Suppressor macrophage (primary cell): ENCODE measurements around the gene PTGS2.
A peak's percentile ranks its signal among the peaks of the same experiment; 100 is the strongest.

Experiments
- DNase-seq, 4 experiments: peaks; one replicate each; pipeline ENCODE4 v3.0.0-alpha.2; 2020 to 2022
- total RNA-seq, 17 experiments: gene quantifications; one replicate each; lab custom pipeline; 2026; ENCODE audit warnings: mixed read lengths in 6 of 17, inconsistent platforms in 3 of 17; lab: John Stamatoyannopoulos, UW

PTGS2 gene
- total RNA-seq = 10.6 to 6,392 (median 107) reads per million in 17 experiments

DNA sequence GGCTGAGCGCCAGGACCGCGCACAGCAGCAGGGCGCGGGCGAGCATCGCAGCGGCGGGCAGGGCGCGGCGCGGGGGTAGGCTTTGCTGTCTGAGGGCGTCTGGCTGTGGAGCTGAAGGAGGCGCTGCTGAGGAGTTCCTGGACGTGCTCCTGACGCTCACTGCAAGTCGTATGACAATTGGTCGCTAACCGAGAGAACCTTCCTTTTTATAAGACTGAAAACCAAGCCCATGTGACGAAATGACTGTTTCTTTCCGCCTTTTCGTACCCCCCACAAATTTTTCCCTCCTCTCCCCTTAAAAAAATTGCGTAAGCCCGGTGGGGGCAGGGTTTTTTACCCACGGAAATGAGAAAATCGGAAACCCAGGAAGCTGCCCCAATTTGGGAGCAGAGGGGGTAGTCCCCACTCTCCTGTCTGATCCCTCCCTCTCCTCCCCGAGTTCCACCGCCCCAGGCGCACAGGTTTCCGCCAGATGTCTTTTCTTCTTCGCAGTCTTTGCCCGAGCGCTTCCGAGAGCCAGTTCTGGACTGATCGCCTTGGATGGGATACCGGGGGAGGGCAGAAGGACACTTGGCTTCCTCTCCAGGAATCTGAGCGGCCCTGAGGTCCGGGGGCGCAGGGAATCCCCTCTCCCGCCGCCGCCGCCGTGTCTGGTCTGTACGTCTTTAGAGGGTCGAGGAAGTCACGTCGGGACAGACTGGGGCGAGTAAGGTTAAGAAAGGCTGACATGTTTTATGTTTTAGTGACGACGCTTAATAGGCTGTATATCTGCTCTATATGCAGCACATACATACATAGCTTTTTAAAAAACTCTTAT, at the start of gene PTGS2:
Gene PTGS2, minus strand, starts transcription at position 179 of the 817 bp plus-strand sequence. Its CDS starts 133 bp downstream, at position 46.
- peak; percentile 88 to 95 (median 93) for DNase-seq

DNA sequence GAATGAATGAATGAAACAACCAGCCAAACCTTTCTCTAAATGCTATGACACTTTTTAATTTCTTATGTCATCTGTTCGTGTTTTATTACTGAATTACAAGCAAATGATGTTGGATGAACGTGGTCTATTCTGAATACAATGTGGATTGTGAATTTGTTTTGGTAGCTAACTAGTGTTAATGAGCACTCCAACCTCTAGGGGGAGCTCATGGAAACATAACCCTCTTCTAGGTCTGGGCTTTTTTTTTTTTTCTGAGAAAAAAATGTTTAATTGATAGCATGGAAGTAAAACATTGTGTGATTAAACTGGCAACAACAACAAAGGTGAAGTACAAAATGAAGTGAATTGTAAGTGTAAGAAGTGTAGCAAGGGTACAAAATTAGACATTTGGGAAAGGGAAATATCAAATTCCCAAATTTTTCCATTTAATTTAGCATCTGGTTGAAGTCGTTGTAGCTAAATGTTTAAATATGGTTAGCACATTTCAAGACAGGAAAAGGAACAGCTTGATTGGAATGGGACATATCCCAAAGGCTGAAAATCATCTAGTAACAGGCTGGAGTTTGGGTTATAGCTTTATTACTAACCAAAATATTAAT, 42.6 kb upstream of the PTGS2 start:
- DNase-seq = peak; percentile 63 to 88 (median 74)

DNA sequence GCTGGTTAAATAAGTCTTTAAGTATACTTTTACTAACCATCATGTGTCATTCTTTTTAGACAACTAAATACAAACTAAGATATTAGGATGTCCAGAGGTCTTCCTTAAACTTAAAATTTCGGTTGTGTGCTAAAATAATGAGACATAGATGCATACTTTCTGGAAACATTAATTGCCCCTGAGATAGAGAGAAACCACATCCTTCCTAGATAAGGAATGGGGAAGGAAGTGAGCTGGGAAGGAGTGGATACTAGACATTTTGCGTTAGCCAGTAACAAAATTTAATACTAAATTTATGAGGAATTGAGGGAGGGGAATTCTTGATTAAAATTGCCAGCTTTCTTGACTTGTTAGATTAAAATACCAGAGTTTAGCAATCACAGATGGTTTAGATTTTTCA, 37.1 kb upstream of the PTGS2 start:
- DNase-seq = no peak

DNA sequence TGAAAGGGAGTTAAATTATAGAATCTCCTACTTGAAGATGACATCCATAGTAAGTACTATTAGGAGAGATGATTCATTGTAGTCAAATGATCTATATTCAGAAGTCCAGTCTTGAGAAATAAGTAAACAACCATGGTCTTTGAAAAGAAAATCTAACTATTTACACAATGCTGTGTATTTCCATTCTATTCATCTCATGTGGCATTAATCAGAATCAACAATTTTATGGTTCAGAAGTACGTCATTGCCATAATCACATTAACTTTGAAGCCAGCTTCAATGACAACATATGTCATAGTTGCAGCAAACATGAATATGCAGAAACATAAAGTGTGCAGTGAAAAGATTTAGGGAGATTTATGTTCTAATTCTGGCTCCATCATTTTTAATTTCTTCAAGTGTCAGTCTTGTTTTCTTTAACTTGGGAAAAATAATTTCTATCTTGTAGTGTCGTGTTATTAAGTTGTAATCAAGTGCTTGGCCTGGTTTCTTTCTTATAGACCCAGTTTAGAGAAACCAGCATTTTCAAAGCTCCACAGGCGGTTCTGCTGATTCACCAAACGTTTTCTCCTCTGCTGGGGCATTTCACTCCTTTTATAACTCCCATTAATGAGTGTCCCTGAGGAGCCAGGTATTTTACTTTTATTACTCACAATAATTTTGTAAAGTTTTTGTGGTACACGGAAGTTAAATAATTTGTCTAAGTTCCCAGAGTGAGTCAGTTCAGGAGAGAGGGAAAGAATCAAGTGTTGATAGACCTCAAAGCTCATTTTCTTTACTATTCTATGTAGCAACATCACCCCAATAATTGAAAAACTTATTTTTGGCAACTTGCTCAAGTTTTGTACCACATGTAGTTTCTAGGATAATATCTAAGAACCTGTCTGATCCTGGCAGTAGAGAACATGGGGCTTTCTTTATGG, 35.9 kb upstream of the PTGS2 start:
- DNase-seq = no peak

DNA sequence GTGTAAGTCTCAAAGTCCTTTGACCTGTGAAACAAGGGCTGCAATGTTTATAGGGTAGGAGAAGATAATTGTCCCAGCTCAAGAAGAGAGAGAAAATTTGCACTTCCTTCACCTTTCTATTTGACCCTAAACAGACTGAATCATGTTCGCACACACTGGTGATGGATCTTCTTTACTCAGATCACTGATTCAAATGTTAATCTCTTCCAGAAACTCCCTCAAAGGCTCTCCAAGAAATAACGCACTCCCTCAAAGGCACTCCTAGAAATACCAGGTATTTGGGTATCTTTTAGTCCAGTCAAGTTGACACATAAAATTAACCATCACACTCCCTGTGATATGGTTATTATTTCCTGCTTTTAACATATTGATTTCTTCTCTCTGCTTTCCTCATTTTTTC, 30.5 kb upstream of the PTGS2 start:
- DNase-seq = no peak

DNA sequence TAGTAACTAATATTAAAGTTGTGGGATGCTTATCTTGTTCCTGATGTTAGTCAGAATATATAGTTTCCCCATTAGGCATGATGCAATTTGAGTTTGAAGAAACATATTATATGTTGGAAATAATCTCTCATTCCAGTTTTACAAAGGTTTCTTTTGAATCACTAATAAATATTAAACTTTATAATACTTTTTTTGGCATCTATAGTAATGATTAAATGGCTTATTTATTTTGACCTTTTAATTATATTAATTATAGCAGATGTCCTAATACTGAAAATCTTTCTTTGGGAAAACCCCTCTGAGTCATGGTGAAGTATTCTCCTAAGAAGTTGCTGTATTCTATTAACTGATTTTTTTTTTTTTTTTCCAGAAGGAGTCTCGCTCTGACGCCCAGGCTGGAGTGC, 28.5 kb upstream of the PTGS2 start:
- peak in 2 of 4 experiments; percentile 21 to 36 for DNase-seq

DNA sequence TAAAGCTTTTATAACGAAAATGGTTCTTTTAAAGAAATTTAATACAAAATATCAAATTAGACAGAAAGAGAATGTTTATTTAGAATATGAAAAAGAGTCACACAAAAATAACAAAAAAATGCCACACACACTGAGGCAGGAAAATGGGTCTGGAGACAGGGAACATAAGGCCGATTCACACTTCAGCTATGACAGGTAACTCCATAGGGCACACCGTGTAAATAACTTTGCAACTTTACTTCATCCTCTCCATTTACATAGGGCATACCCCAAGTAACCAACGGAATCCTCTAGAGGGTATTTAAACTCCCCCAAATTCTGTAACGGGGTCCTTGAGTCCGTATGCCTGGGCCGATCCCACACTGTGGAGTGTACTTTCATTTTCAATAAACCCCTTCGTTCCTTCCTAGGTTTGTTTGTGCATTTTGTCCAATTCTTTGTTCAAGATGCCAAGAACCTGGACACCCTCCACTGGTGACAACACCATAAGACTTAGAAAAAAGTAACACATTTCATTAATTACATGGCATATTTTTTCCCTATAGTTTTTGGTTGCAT, 23.1 kb upstream of the PTGS2 start:
- no peak for DNase-seq

DNA sequence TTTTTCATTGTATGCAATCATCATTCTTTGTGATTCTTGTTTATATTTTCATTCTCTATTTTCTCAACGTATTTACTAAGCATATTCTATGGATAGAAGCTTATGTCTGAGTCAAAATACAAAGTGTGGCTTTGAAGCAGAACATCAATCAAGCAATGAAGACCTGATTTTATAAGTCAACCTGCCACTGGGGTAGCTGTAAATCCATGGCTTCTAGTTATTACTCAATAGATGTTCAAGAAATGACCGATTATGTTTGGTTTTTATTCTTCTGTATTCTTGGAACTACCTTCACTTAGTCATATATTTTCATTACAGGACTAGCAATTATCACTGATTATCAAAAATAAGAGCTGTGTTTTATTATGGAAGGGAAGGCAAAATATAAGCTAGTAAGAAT, 20.5 kb upstream of the PTGS2 start:
- no peak for DNase-seq

DNA sequence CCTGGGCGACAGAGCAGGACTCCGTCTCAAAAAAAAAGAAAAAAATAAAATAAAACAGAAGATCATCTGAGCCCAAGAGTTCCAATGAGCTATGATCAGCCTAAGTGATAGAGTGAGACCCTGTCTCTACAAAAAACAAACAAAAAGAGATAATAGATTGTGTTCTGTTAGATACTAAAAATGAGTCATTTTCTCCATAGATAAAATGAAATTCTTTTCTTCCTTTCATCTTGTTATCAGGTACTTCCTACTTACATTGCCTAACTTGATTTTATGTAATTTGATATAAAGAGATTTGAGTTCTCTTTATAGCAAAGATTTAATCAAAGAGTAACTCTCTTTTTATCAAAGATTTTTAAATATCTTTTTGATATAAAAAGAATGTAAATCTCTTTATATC, 19.3 kb upstream of the PTGS2 start:
- no peak for DNase-seq

DNA sequence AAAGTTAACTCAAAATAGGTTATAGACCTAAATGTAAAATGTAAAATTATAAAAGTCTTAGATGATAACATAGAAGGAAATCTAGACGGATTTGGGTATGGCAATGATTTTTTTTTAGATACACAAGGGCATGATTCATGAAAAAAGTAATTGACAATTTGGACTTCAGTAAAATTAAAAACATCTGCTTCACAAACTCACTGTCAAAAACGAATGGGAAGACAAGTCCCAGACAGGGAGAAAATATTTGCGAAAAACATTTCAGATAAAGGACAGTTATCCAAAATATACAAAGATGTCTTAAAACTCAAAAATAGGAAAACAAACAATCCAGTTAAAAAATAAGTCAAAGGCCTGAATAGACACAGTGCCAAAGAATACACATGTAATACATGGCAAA, 9.7 kb upstream of the PTGS2 start:
- DNase-seq = no peak

DNA sequence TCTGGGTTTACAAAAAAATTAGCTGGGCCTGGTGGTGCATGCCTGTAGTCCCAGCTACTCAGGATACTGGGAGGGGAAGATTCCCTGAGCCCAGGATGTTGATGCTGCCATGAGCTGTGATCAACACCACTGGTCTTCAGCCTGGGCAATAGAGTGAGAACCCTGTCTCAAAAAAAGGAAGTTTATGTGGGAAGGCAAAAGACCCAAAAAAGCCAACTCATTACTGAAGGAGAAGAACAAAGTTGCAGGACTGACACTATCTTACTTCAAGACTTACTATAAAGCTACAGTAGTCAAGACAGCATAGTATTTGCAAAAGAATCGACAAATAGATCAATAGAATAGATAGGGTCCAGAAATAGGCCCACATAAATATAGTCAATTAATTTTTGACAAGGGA, 9.2 kb upstream of the PTGS2 start:
- DNase-seq = peak in 3 of 4 experiments; percentile 11 to 55 (median 28)

DNA sequence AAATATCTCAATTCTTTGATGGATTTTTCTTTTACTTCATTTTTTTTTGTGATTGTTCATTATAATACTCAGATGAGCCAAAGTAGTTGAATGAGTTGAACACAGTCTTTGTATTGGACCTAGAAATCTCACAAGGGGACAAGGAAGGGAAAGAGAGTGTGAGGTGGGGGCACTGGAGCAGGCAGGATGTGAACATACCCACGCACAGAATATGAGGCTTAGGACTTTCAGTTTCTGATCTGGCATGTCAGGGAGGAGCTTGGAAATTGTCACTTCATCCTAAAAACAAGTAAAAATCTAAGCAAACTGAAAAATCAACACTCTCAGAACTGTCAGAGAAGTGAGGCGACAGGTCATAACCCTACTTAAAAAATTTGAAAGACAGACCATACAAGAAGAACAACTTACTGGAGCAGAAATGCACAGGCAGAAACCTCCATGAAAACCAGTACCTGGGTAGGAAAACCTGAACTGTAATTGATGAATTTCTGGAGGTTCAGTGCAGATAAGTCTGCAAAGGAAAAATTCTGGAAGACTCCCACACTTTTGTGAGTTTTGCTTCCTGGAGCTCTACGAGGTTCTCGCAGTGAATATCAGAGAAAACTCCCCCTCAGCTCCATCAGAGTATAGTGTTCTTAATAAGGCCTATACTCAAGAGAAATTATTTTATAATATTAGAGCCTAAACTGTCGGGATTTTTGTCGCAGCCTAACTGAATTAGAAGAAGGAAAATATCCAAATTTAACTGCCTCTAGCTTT, 3.6 kb upstream of the PTGS2 start:
- DNase-seq = no peak

DNA sequence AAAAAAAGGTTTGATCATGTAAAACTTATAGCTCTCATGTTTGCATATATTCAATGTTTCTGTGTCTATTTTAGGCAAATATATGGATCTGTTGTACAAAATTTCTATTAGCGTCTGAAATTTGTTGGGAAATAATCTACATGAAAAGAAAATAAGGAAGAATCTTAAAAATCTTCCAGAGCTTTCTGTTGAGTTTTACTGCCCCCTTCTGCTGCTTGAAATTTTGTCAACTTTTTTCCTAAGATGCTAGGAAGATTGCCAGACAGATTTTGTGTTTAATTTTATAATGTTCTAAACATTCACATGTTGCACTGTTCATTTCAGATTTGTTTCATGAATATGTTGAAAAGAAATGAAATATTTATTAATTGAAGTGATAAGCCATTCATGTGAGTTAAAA, 2.5 kb upstream of the PTGS2 start:
- DNase-seq = peak; percentile 45 to 71 (median 53)

DNA sequence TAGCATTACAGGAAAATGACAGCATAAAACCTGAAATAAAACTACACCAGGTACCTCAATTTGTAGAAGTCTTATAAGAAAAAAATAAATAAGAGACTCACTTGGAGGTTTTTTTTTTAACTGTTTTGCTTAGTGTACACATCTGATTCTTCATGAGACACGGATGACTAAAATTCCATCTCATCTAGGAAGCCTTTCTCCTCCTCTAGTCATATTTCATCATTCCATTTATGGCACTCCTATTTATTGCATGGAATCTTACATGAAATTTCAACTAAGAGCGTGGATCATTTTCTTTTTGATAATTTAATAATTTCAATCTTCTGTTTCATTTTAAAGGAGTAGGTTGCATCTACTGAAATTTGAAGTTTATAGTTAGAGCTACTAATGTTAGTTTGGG, 1.6 kb upstream of the PTGS2 start:
- DNase-seq = no peak

DNA sequence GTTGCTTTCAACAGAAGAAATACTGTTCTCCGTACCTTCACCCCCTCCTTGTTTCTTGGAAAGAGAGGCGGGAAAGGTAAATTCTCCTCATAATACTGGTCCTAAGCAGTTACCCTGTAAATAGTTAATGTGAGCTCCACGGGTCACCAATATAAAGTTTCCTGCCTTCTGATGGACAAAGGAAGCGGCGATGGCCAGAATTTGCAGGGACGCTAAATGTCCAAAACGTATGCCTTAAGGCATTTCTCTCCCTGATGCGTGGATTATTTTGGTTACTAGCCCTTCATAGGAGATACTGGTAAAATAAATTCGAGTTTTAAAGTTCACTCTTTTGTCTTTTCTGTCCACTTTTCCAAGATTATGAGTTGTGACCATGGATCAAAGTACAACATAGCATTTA, 898 bp upstream of the PTGS2 start:
- DNase-seq = peak in 1 of 4 experiments; percentile 13

DNA sequence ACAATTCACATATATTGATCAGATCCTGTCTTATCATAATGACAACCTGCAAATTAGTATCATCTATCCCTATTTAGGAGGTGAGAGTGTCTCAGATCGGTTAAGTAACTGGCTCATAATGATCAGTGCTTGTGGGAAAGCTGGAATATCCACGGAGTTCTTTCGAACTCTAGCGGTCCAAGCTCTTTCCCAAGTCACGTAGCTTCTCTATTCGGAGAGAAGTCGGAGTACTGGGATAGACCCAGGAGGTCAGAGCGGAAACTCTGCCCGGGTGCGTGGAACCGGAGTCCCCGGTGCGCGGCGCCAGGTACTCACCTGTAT, 339 bp downstream of the PTGS2 start:
- DNase-seq = no peak

DNA sequence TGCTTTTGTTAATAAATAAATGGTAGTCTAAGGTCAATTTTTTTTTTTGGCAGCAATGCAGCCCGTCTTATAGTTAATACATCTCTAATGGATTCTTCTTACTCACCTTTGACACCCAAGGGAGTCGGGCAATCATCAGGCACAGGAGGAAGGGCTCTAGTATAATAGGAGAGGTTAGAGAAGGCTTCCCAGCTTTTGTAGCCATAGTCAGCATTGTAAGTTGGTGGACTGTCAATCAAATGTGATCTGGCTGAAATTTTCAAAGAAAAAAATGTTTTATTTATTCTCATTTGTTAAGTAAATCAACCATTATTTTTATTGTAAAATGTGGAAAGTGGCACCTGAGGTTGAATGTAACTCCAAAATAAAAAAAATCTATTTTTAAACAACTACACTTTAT, 2.1 kb downstream of the PTGS2 start:
- no peak for DNase-seq

DNA sequence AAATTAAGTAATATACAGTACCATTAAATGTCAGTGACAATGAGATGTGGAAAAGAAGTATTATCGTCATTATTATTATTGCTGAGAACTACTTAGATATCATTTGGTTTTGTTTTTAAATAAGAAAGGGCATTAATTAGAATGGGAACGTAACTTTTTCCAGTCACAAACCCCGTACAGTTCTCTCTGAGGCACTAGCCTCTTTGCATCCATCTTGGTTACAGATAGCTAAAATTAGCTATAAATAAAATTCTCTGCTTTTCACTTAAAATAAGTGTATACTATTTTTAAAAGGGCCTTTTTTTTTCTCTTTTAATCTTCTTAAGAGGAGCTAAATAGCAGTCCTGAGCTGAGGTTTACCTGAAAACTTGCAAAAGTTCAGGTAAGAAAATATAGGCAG, 7.6 kb downstream of the PTGS2 start:
- no peak for DNase-seq

DNA sequence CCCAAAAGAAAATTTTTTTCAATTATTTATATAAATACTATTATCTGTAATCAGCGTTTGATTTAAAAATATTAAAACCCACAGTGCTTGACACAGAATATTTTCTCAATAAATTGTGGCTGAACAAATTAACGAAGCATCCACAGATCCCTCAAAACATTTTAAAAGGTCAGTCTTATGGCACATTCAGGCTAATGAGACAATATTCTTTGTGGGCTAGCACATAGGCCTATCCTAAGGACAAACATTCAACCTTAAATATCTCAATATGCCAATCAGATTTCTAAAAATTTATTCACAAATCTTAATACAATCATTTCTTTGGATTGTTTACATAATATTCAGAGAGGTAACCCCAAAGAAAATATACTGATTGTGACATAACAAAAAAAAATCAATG, 8.1 kb downstream of the PTGS2 start:
- no peak for DNase-seq

DNA sequence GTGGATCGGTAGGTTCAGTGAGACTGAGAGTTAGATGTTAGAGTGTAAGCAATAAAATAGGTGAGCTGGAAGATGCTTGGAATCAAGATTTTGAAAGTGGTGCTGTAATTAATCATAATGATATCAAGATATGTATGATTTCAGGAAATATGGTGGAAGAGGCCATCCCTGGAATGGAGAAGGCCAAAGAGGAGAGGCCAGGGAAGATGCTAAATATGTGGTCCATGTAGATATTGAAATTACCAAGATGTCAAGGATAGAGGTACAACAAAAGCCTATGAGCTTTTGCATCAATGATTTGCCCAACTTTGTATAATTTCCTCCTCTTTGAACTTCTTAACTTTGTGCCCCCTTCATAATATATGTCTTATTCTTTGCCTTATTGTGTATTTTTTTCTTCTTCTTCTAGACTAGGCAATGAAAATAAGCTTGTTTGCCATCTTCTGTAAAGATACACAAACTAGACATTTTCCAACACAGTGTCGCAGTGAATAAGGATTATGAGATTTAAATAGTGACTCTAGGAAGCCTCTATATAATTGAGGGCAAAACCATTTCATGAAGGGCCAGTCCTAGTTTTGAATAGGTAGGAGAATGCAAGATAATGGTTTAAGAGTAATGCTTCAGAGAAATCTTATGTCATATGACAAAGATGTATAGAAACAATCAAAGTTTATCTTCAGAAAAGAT, 8.9 kb downstream of the PTGS2 start:
- peak in 1 of 4 experiments; percentile 19 for DNase-seq

DNA sequence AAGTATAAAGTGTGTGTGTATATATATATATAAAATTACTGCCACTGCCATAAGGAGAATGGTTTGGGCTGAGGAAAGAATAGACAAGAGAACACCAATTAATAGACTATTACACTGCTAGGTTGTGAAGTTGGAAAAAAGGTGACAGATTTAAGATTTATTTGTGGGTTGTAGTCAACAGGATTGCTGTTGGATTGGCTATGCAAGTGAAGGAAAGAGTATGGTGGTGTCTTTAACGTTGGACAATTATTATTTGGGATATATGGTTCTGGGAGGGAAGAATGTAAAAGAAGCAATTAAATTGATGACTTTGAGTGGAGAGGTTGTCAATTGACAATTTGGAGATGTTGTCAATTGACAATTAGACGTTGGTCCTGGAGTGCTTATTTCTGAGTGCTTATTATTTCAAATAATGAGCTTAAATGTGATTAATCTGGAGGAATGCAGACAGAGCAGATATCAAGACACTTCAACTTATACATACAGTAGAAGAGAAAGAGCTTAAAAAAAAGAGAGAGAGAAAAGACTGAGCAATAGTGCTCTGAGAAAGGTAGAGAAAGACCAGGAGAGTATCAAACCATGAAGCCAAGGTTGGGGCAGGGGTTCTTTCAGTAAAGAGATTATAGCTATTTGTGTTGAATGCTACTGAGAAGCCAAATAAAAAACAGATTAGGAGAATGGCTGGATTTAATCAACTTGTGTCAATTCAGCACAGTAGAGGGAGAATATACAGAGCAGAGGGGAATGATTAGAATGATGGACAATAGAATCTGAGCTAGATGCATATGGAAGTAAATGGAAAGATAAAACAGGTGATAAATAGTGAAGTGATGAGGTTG, 9.7 kb downstream of the PTGS2 start:
- DNase-seq = no peak
